NCI-H2107 (cell line): ENCODE measurements around the gene SCN3A.

Experiments
- DNase-seq: peaks from one replicate; lab custom pipeline; 2025; lab: John Stamatoyannopoulos, UW

The SCN3A gene

DNA sequence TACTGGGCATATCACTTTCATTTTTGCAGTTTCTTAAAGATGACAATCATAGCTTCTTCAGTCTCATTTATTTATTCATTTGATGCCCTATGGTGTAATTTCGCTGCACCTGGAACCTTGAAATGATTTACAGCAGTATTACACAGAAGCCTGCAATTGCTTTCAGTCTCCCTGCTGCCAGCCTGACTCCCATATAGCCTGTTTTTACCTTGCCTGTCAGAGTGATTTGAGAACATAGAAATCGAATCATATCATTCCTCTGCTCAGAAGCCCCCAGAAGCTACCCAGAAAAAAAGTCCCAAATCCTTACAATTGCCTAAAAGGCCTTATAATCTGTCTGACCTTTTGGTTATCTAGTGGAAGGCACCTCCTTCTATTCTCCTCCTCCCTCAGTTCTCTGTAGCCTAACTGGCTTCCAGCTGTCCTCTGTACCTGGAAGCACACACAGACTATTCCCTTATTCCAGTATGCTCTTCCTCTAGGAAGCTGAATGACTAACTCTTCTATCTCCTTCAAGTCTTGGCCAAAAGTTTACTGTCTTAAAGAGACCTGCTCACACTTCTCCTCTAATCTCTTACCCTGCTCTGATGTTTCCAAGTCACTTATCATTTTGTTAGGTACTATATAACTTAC, 12.6 kb downstream of the SCN3A start:
- DNase-seq = no peak

- DNase-seq = no peak
Measured at GRCh38 chr2:165185633-165186032, 18.2 kb downstream of the SCN3A start.

GRCh38 chr2:165182029-165182428, 21.8 kb downstream of the SCN3A start:
- no peak for DNase-seq

GRCh38 chr2:165176780-165177179, 27.1 kb downstream of the SCN3A start:
- no peak for DNase-seq

DNA sequence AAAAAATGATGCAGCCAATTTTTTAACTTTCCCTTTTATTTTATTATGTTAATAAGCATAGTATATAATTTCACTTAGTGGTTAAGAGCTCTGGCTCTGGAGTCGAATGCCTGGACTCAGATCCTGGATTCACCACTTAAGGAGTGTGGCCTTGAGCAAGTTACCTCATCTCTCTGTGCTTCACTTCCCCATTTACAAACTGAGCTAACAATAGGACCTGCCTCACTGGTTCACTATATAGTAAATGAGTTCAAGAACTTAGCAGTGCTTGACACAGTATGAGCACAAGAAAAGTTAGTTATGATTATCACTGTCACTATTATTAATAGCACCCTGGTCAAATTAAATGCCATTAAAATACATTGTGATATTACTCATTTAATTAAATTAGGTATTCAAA, 30.6 kb downstream of the SCN3A start:
- no peak for DNase-seq

- DNase-seq = no peak
Measured at GRCh38 chr2:165164201-165164600, 39.6 kb downstream of the SCN3A start.

DNA sequence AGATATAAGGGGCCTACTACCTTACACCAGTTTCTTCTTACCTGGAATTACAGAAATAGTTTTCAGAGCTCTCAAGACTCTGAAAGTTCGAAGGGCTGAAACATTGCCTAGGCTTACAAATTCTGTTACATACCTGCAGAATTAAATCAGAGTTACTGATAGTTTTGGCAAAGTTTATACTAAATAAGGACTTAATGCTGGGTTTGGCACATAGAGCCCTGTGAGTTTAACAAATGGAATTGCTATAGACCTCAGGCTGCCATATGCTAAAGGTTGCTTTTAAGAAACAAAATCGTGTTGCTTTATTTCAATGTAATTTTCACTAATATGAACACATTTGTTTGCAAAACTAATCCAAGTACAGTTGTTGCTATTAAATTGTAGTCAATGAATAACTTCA, 40.1 kb downstream of the SCN3A start:
- DNase-seq = no peak

- DNase-seq = no peak
Measured at GRCh38 chr2:165162466-165162865, 41.4 kb downstream of the SCN3A start.

GRCh38 chr2:165161510-165161909, 42.3 kb downstream of the SCN3A start:
- DNase-seq = no peak

DNA sequence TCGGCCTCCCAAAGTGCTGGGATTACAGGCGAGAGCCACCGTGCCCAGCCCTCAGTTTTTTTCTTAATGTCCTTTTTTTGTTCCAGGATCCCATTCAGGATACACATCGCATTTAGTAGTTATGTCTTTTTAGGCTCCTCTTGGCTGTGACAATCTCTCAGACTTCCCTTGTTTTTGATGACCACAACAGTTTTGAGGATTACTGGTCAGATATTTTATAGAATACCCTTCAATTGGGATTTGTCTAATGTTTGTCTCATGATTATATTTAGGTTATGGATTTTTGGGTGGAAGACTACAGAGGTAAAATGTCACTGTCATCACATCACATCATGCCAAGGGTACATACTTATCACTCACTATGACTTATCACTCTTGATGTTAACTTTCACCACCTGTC, 46.7 kb downstream of the SCN3A start:
- no peak for DNase-seq

- no peak for DNase-seq
Measured at GRCh38 chr2:165155152-165155551, 48.7 kb downstream of the SCN3A start.

DNA sequence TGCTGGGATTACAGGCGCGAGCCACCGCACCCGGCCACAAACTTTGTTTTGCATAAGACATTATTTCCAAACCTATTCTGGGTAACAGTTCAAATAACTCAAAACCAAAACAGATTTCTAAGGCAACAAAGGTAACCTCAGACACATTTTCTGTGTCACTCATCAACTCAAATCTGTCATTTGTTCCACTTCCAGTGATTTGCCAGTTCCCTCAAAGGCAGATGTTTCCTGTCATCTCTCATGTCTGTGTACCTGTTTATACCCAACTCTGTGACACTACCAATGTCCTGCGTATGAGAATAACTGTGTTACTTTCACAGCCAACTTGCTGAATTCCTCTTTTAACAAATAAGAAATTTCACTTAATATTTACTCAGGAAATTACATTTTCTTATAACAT, 54.4 kb downstream of the SCN3A start:
- DNase-seq = no peak

DNA sequence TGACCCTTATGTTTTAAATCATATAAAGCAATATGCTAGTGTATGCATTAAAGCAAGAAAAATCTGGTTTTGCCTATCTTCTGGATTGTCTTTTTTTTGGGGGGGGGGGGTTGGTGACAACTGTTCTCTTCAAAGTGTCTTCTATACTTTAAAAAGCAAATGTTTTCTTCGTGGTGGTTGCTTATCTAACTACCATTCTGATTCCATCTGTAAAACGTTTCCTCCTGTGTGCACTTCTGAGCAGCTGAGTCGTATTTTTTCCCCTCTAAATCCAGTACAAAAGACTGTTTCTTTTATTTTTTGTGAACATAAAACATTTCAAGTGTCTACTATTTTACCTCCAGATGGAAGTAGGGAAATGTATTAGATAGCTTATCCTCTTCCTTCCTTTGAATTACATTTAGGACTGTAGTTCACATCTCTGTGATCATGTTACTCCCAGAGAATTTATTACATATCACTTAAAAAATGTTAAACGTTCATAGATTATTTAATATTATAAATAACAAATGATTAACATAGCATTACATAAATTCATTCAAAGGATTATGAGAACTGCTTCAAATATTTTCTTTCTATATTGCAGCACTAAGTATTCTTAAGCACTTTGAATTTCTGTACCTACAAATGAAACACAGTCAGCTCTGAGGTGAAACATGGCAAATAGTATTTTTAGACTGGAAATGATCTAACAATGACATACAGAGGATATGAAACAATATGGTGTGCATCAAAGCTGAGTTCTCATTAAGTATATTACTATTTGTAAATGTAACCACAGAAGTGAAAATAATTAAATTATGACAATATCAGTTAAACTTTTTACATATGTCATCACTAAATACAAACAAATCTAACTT, 56.4 kb downstream of the SCN3A start:
- DNase-seq = no peak

DNA sequence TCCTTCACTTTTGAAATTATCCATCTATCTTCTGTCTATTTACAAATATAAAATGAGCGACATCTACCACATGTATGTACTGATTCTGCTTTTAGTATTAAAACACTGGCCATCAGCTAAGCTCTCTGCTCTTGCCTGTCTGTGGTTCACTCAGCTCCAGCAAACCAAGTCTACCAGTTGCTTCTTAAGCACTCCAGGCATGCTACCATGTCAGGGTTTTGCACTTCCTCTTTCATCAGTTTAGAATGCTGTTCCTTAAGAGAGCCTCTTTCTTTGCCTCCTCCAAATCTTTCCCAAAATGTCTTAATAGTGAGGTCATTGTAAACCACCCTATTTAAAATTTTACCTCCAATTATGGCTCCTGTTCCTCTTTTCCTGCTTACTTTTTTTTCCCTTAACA, 59.5 kb downstream of the SCN3A start:
- no peak for DNase-seq

- DNase-seq = no peak
Measured at GRCh38 chr2:165141601-165142354, 62.1 kb downstream of the SCN3A start.

DNA sequence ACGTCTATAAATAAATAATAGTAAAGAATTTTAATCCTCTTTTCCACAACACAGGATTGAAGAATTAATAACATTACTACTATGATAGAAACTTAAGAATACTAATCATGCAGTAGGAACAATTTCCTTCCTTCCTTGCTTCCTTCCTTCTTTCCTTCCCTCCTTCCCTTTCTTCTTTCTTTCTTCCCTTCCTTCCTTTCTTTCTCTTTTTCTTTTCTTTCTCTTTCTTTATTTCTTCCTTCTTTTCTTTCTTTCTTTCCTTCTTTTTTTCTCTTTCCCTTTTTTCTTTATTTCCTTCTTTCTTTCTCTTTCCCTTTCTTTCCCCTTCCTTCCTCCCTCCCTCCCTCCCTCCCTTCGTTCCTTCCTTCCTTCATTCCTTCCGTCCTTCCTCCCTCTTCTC, 77.6 kb downstream of the SCN3A start:
- DNase-seq = no peak

- no peak for DNase-seq
Measured at GRCh38 chr2:165122521-165122920, 81.3 kb downstream of the SCN3A start.

DNA sequence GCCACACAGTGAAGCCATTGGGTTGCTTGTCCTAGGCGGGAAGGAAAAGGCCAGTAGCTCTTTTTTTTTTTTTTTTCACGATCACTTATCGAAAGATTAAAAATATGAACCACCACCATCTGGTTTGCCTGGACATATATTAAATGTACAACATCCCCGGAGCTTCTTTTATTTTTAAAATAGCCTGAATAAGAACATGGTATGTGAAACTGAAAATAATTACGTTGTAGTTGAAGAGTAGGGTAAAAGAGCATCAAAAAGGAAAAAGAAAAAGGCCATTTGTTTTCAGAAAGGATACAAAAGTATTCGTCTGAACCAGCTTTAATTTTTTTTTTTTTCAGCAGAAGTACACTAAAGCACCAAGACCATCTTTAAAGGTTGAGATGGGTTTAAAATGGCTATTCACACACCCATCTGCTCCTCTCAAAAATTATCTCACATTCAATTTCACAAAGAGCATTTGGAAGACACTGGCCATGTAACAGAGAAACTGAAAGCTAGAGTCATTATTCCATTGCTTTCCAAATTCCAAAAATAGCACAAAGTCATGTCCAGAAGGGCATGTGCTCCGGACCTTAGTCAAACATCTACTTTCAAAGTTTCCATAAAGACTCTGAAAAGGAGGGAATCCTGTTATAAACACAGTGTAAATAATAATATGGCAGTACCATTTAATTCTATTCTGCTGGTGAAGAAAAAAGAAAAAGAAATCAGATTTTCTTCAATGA, 82.9 kb downstream of the SCN3A start:
- no peak for DNase-seq

DNA sequence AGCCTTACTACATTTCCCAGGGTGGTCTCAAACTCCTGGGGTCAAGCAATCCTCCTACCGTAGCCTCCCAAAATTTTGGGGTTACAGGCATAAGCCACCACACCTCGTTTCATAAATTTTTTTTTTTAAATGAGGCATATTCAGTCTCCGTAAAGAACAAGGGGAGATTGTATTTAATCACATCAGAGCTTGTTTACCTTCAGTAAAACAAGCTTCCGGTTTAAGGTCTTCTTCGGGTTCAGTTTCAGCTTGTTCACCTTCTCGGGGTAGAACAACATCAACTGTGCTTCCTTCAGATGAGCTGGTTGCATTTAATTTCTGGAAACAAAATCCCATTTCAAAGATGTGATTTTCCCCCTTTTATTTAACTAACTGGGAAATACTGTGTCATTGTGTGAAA, 88.6 kb downstream of the SCN3A start:
- no peak for DNase-seq

- no peak for DNase-seq
Measured at GRCh38 chr2:165114346-165114939, 89.4 kb downstream of the SCN3A start.

- DNase-seq = no peak
Measured at GRCh38 chr2:165113414-165113813, 90.4 kb downstream of the SCN3A start.

DNA sequence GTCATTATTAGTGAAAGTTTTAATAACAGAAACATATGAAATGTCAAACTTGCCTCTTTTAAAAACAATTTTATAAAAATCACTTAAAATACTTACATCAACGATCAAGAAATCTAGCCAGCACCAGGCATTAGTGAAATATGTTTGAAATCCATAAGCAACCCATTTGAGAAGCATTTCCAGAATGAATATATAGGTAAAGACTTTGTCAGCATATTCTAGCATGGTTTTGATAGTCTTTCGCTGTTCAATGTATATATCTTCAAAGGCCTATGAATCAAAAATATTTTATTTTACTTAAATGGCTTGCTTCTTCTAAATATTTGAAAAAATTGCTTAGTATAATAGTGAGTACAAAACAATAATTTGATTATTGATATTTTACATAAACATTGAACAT, 91.1 kb downstream of the SCN3A start:
- no peak for DNase-seq
